ENCODE measurements around the gene PLS3.

PLS3 gene

GRCh38 chrX:115547448-115547847 lies 13.5 kb upstream of the PLS3 start:
- Histone ChIP-seq H3K4me3 (ENCODE audit: low read length) (no peak overlapping the region), H3K27me3 (ENCODE audit: control insufficient read depth, insufficient read depth, low read length) (peaks cover 10% of the 10 kb centered on the region), H3K4me2 (ENCODE audit: low read length) (no peak overlapping the region), H3K9ac (ENCODE audit: low read depth, low read length) (no peak overlapping the region), H3K9me3 (replicated peaks; ENCODE audit: low read length) (no peaks in the 10 kb centered on the region), H3K36me3 (ENCODE audit: insufficient read depth, low read length) (no peaks in the 10 kb centered on the region), H3K4me1 (ENCODE audit: control insufficient read depth, insufficient read depth, low read length) (no peaks in the 10 kb centered on the region)

GRCh38 chrX:115549008-115549407 lies 12.0 kb upstream of the PLS3 start:
- H3K4me2 ChIP-seq (ENCODE audit: low read length) = no peak overlapping the region
- H3K36me3 ChIP-seq (ENCODE audit: insufficient read depth, low read length) = no peaks in the 10 kb centered on the region
- no peaks in the 10 kb centered on the region for H3K4me1 ChIP-seq (ENCODE audit: control insufficient read depth, insufficient read depth, low read length)
- no peak overlapping the region for H3K9ac ChIP-seq (ENCODE audit: low read depth, low read length)
- no peak overlapping the region for H3K4me3 ChIP-seq (ENCODE audit: low read length)
- no peaks in the 10 kb centered on the region for H3K9me3 ChIP-seq (replicated peaks; ENCODE audit: low read length)
- H3K27me3 ChIP-seq (ENCODE audit: control insufficient read depth, insufficient read depth, low read length) = peaks cover 10% of the 10 kb centered on the region

DNA sequence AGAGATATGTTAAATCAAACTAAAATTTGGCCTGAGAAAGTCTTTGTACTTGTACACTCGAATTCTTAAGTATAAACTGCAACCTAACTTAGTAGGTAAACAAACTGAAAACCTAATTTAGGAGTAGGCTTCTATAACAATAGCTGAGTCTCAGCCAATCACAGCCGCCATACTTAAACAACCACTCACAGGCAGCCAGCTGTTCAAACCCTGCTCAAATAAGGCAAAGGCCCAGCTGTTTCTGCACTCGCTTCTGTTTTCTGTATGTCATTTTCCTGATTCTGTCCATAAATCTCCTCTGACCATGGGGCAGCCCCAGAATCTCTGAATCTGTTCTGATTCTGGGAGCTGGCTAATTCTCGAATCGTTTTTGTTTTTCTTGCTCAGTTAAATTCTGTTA lies 7.8 kb upstream of the PLS3 start:
- Histone ChIP-seq H3K9me3 (replicated peaks; ENCODE audit: low read length) (no peaks in the 10 kb centered on the region), H3K9ac (ENCODE audit: low read depth, low read length) (no peak overlapping the region), H3K4me1 (ENCODE audit: control insufficient read depth, insufficient read depth, low read length) (no peaks in the 10 kb centered on the region), H3K4me2 (ENCODE audit: low read length) (no peak overlapping the region), H3K36me3 (ENCODE audit: insufficient read depth, low read length) (no peaks in the 10 kb centered on the region), H3K4me3 (ENCODE audit: low read length) (no peak overlapping the region), H3K27me3 (ENCODE audit: control insufficient read depth, insufficient read depth, low read length) (peaks cover 10% of the 10 kb centered on the region)

GRCh38 chrX:115559672-115560071 lies 1.3 kb upstream of the PLS3 start:
- no peak overlapping the region for H3K9ac ChIP-seq (ENCODE audit: low read depth, low read length)

GRCh38 chrX:115560211-115560977 lies 580 bp upstream of the PLS3 start:
- H3K9me3 ChIP-seq (replicated peaks; ENCODE audit: low read length) = no peaks in the 10 kb centered on the region
- peak overlapping the region; percentile 79 for H3K4me3 ChIP-seq (ENCODE audit: low read length)
- peaks cover 12% of the 10 kb centered on the region for H3K27me3 ChIP-seq (ENCODE audit: control insufficient read depth, insufficient read depth, low read length)
- peaks cover 25% of the 10 kb centered on the region for H3K4me1 ChIP-seq (ENCODE audit: control insufficient read depth, insufficient read depth, low read length)
- no peaks in the 10 kb centered on the region for H3K36me3 ChIP-seq (ENCODE audit: insufficient read depth, low read length)
- peak overlapping the region; percentile 90 for H3K9ac ChIP-seq (ENCODE audit: low read depth, low read length)
- peak overlapping the region; percentile 84 for H3K4me2 ChIP-seq (ENCODE audit: low read length)

More at GRCh38 chrX:115559672-115560071, 1.3 kb upstream of the PLS3 start:
- Histone ChIP-seq H3K4me1 (ENCODE audit: control insufficient read depth, insufficient read depth, low read length) (peaks cover 25% of the 10 kb centered on the region), H3K27me3 (ENCODE audit: control insufficient read depth, insufficient read depth, low read length) (peaks cover 12% of the 10 kb centered on the region), H3K36me3 (ENCODE audit: insufficient read depth, low read length) (no peaks in the 10 kb centered on the region), H3K4me2 (ENCODE audit: low read length) (no peak overlapping the region), H3K4me3 (ENCODE audit: low read length) (no peak overlapping the region), H3K9me3 (replicated peaks; ENCODE audit: low read length) (no peaks in the 10 kb centered on the region)

DNA sequence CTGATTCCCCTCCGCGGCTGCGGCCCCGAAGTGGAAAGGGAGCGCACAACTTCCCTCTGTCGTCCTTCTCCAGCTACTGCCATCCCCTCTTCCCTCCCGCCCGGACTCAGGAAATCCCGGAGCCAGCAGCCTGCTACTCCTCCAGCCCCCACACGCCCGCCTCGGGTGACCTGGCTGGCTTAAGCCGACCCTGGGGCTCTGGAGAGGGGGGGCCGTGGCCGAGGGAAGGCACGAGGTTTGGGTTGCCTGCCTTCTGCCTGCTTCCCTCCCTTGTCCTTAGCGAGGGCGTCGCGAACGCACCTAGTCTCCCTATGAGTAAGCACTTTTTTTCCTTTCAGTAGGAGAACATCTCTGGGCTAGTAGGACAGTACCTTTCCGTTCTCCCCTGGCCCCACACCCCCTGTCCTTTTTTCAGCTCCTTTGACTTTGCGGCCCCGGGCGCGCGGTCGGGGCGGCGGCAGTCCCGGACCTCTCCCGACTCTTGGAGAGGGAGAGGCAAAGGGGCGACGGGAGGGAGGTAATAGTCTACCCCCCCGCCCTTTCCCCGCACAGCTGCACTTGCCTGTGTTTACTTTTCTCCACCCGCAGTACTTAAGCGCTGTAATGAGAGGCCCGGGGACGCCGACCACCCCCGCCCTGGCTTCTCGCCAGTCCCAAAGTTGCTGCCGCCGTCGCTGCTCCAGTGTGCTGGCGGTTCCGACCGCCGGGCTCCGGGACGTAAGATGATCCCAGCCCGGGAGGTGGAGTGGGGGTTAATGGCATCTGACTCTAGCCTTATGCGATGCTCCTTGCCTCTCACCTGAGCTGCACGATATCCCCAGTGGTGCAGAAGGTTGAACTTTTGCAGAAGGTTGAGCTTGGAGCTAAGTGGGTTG lies 868 bp downstream of the PLS3 start:
- Histone ChIP-seq H3K36me3 (ENCODE audit: insufficient read depth, low read length) (no peaks in the 10 kb centered on the region), H3K27me3 (ENCODE audit: control insufficient read depth, insufficient read depth, low read length) (peaks cover 12% of the 10 kb centered on the region), H3K4me3 (ENCODE audit: low read length) (peak overlapping the region; percentile 79), H3K9me3 (replicated peaks; ENCODE audit: low read length) (no peaks in the 10 kb centered on the region), H3K4me1 (ENCODE audit: control insufficient read depth, insufficient read depth, low read length) (peaks cover 25% of the 10 kb centered on the region), H3K9ac (ENCODE audit: low read depth, low read length) (peak overlapping the region; percentile 90), H3K4me2 (ENCODE audit: low read length) (peak overlapping the region; percentile 84)

- Histone ChIP-seq H3K9me3 (replicated peaks; ENCODE audit: low read length) (no peaks in the 10 kb centered on the region), H3K36me3 (ENCODE audit: insufficient read depth, low read length) (no peaks in the 10 kb centered on the region), H3K4me1 (ENCODE audit: control insufficient read depth, insufficient read depth, low read length) (peaks cover 25% of the 10 kb centered on the region), H3K4me2 (ENCODE audit: low read length) (peak overlapping the region; percentile 84), H3K9ac (ENCODE audit: low read depth, low read length) (peak overlapping the region; percentile 90), H3K27me3 (ENCODE audit: control insufficient read depth, insufficient read depth, low read length) (peaks cover 12% of the 10 kb centered on the region), H3K4me3 (ENCODE audit: low read length) (peak overlapping the region; percentile 79)
Observed at GRCh38 chrX:115562480-115562847, 1.5 kb downstream of the PLS3 start.

GRCh38 chrX:115563633-115564162 lies 2.7 kb downstream of the PLS3 start:
- no peaks in the 10 kb centered on the region for H3K36me3 ChIP-seq (ENCODE audit: insufficient read depth, low read length)
- H3K9me3 ChIP-seq (replicated peaks; ENCODE audit: low read length) = no peaks in the 10 kb centered on the region
- peak overlapping the region; percentile 84 for H3K4me2 ChIP-seq (ENCODE audit: low read length)
- peaks cover 12% of the 10 kb centered on the region for H3K27me3 ChIP-seq (ENCODE audit: control insufficient read depth, insufficient read depth, low read length)
- H3K4me3 ChIP-seq (ENCODE audit: low read length) = no peak overlapping the region
- H3K9ac ChIP-seq (ENCODE audit: low read depth, low read length) = no peak overlapping the region
- H3K4me1 ChIP-seq (ENCODE audit: control insufficient read depth, insufficient read depth, low read length) = peaks cover 25% of the 10 kb centered on the region

- H3K4me1 ChIP-seq (ENCODE audit: control insufficient read depth, insufficient read depth, low read length) = peaks cover 25% of the 10 kb centered on the region
- H3K4me2 ChIP-seq (ENCODE audit: low read length) = peak overlapping the region; percentile 2
- H3K4me3 ChIP-seq (ENCODE audit: low read length) = no peak overlapping the region
- peaks cover 12% of the 10 kb centered on the region for H3K27me3 ChIP-seq (ENCODE audit: control insufficient read depth, insufficient read depth, low read length)
- no peaks in the 10 kb centered on the region for H3K9me3 ChIP-seq (replicated peaks; ENCODE audit: low read length)
- no peaks in the 10 kb centered on the region for H3K36me3 ChIP-seq (ENCODE audit: insufficient read depth, low read length)
- H3K9ac ChIP-seq (ENCODE audit: low read depth, low read length) = no peak overlapping the region
Observed at GRCh38 chrX:115564243-115564642, 3.3 kb downstream of the PLS3 start.

- Histone ChIP-seq H3K27me3 (ENCODE audit: control insufficient read depth, insufficient read depth, low read length) (peaks cover 5% of the 10 kb centered on the region), H3K36me3 (ENCODE audit: insufficient read depth, low read length) (no peaks in the 10 kb centered on the region), H3K4me2 (ENCODE audit: low read length) (no peak overlapping the region), H3K4me3 (ENCODE audit: low read length) (no peak overlapping the region), H3K4me1 (ENCODE audit: control insufficient read depth, insufficient read depth, low read length) (peaks cover 19% of the 10 kb centered on the region), H3K9me3 (replicated peaks; ENCODE audit: low read length) (no peaks in the 10 kb centered on the region), H3K9ac (ENCODE audit: low read depth, low read length) (no peak overlapping the region)
Observed at GRCh38 chrX:115565888-115566287, 4.9 kb downstream of the PLS3 start.

DNA sequence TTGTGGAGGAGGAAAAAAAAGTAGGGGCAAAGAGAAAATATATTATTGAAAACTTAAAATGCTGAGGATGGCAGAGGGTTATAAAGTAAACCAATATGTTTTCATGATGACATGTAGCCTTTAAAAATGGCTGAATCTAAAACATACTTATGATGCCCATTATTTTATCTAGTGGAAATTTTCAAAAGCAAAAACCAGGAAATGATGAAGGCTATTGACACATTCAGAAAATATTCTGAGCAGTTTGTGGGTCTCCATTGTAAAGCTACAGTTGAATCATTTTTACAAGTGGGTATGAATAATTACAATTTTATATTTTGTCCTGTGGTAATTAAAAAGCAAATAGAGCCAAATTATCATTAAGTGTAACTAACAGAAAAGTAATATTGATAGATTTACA lies 10.7 kb downstream of the PLS3 start:
- Histone ChIP-seq H3K4me1 (ENCODE audit: control insufficient read depth, insufficient read depth, low read length) (peaks cover 10% of the 10 kb centered on the region), H3K9me3 (replicated peaks; ENCODE audit: low read length) (no peaks in the 10 kb centered on the region), H3K27me3 (ENCODE audit: control insufficient read depth, insufficient read depth, low read length) (no peaks in the 10 kb centered on the region), H3K36me3 (ENCODE audit: insufficient read depth, low read length) (no peaks in the 10 kb centered on the region), H3K4me3 (ENCODE audit: low read length) (no peak overlapping the region), H3K4me2 (ENCODE audit: low read length) (no peak overlapping the region), H3K9ac (ENCODE audit: low read depth, low read length) (peak overlapping the region; percentile 18)
